Muscle of back (tissue), 11 donors: ENCODE measurements around the gene GCLC. TPM values are rescaled to one million over a fixed set of nuclear protein-coding genes. Genes with fewer than 3 reads are reported as not detected.

ENCODE experiments used
- DNase-seq, 3 donors: peaks; one replicate each; pipeline versions ENCODE4 v3.0.0 to v3.0.0-alpha.2; 2013
- polyA plus RNA-seq, 10 donors: library from polyadenylated mRNA; unstranded; fragments of 120-200 nt; gene quantifications; one replicate each; pipeline ENCODE4 v1.2.1, GENCODE V29; 2013; ENCODE audit not compliant: insufficient read length in 10 of 10

The GCLC gene
- polyA plus RNA-seq, 10 donors = 6.6 to 12.0 (median 8.5) TPM

DNA sequence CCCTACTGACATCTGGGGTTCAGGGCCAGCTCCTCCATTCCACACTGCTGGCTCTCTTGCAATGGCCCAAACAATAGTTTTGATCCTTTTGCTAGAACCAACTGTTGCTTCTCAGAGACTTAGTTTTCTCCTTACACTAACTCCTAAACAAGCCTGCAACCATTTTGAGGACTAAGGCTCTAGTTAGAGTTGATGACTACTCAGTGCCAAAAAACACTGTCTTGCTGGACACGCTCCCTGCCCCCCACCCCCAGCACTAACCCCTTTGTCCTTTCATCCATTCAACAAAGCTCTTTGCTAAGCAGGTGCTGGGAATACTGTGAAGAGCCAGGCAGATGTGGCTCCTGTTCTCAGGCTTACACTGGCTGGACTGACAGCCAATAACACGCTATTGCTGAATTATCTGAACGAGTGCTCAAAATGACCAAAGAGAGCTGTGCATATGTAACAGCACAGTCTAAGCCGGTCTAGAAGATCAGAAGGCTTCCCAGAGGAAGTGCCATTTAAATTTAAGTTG, 17.6 kb downstream of the GCLC start:
- DNase-seq = no peak

DNA sequence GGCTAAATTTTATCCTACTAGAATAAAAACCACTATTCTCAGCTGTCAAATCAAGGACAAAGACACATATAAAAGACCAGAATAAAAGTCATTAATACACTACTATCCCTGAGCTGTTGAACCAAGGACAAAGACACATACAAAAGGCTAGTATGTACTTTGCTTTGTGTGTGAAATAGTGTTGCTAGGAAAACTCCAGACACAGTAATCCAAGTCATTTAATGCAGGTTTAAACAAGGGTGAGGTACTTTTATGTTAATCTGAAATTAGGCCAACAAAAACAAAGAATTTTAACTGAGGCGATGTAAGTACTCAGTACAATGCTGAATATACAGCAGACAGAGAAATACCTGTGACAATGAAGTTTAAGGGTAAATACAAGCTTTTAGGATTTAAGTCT, 18.9 kb downstream of the GCLC start:
- DNase-seq = no peak

DNA sequence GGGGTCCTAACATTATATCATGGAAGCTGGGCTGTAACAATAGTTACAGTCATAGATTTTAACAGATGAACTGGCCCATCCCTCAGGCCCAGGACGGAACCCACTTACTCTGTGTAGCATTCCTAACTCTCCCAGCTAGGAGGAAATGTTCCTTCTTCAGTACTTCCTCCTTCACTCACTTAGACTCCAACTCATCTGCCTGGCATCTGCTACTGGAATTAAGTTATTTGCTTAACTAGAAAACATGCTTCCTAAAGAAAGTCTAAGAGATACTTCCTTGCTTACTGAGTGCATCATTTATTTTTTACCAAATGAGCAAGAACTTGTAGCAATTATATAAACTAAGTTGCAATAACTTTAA, 20.5 kb downstream of the GCLC start:
- no peak for DNase-seq

DNA sequence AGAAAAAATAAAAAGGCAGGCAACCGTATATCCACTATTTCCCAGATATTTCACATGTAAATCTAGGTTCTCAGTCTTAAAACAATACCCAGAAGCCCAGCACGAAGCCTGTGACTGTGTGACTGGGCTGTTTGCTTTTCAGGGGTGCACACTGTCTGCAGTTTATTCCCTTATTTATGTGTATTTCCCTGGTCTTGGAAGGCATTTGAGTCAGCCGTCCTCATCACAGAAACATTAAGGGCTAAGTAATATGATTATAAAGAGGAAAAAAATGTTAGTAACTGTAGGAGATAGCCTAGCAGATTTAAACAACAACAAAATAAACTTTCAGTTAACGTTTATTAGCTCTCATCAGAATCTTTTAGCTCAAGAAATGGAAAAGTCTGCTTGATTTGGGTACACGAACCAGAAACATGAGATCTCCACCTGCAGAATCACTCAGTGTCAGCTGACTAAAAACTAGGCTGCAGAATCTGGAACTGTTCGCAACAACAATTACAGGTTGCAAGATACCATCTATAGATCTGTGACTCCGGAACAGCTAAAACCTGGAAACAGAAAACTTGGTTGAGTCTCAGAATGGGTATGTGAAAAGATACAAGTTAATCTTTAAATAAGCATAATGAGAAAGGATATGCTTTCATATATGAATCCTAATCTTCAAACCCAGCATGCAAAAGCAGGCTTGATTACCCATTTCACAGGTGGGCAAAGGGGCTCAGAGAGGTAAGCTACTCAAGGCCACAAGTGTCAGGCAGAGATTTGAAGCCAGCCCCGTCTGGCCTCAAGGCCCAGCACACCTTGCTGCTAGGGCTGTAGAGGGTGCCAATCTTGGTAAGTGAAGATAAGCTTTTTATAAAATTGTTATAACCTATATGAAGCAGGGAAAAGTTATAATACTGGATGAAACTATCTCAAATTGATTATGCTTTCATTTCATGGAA, 21.1 kb downstream of the GCLC start:
- DNase-seq = no peak

DNA sequence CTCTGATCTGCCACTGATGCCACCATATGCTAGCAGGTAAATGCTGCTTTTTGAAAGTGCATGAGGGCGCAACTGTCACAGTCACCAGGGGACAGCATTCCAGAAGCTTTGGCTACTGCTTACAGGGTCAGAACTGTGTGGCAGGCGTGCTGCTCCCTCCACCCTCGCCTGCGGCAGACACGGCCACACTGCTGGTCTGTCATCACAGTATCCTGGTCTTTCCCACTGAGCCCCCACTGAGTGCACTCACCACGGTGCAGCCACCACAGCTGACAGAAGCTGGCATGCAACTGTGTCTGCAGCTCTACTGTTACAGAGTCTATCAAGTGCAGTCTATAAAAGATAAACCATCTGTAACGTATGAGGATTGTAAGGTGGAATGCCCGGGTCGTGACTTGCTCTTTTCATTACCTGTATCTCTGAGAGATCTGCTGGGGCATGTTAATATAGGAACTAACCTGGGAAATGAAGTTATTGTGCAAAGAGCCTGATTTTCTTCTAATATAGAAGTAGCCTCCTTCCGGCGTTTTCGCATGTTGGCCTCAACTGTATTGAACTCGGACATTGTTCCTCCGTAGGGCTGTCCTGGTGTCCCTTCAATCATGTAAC, 24.5 kb downstream of the GCLC start:
- no peak for DNase-seq

DNA sequence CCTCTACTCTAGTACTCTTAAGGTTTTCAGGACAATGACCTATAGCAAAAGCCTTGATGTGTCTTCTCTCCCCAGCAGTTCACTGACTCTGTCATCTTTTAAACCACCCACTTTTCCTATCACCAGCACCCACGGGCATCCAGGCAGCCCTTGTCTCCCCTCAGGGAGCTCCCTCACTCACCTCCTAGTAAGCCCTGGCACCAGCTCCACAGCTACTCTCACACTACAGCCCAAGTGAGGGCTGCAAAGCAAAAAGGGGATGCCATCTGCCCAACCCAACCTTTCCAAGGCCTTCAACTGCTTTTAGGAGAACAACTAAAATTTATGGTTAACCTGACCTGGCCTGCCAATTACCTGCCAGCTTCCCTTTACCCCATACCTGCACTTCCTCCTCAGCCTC, 26.0 kb downstream of the GCLC start:
- DNase-seq = no peak

DNA sequence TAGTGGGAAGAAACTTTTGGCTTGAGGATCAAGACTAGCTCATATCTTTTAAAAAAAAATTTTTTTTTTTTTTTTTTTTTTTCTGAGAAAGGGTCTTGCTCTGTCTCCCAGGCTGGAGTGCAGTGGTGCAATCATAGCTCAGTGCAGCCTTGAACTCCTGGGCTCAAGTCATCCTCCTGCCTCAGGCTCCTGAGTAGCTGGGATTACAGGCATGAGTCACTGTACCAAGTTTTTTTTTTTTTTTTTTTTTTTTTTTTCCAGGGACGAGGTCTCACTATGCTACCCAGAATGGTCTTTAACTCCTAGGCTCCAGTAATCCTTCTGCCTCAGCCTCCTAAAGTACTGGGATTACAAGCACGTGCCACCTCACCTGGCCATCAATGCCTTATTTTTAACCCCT, 27.9 kb downstream of the GCLC start:
- no peak for DNase-seq

DNA sequence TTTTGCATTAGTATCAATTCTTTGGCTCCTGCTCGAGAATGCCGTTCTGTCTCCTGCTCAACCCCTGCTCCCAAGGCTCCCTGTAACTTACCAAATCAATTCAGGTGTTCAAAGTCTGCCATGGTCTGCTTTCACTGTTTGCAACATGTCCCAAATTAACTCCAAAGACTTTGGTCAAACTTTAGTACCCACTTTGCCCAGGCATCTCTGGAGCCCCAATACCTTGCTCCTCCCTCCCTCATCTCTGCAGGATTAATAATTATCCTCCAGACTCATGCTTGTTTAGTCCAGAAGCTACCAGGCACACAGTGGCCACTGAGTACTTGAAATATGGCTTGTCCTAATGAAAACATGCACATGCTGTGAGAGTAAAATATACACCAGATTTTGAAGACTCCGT, 30.2 kb downstream of the GCLC start:
- DNase-seq = no peak

DNA sequence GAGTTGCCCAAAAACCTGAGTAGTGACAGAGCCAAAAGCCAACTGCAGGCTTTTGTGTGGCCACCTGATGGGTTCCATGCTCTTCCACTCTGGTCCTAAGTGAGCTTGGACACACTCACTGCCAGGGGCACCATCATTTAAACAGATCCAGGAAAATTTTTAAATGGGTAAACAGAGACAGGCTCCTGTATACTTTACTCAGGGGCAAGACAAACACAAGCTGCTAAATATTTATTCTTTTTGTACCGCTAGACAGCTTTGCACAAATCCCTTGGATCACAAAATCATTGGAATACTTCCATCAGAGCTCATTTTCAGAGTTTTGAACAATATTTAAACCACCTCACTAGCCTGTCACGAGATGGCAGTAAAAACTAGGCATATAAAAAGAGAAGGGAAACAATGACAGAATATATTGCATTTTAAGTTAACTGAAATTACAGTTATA, 31.4 kb downstream of the GCLC start:
- DNase-seq = no peak

DNA sequence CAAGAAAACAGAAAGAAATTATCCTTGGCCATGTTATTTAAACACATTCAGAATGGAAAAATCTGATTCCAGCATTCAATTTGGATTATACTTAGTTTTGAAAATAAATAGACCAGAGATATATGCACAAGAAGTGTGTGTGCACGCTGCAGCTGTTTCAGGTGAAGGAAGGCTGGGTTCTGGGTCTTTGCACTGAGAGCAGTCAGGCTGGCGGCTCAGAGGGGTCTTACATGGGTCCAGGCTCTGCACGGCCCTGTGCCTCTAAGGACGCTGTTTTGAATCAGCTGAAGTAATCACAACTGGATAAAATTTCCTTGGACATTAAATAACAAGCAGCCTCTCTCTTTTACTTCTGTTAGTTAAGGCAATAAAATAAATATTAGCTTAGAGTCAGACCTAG, 31.8 kb downstream of the GCLC start:
- no peak for DNase-seq

DNA sequence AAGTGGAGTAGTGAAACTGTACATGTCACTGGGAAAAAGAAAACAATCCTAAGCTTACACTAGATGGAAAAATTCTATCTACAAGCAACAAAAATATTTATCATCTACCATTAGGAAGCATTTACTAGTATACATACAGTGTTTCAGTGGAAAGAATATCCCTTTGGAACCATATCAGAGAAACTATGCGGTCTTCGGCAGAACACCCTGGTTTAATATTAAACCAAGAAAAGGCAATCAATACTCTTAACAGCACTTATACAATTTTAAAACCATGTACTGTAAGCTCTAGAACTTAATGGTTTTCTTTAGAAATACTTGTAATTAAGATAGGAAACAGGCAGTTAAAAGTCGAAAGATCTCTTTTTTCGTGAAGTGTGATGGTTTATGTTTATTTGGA, 32.3 kb downstream of the GCLC start:
- no peak for DNase-seq

DNA sequence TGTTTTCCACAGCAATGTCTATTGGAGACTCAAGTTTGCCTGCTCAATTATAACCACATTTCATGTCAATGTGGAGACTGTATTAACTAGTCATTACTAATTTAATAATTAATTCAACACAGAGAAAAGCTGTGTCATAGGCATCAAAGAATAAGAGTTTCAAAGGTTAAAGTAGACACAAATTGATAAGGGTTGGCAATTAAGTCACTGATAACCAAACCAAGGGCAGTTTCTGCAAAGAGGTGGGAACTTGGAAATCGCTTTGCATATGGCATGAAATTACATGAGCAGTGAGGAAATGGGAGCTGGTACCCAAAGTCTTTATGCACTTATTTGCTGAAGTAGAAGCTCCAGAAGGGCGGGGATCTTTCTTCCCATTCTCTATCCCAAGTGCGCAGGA, 34.2 kb downstream of the GCLC start:
- DNase-seq = no peak

DNA sequence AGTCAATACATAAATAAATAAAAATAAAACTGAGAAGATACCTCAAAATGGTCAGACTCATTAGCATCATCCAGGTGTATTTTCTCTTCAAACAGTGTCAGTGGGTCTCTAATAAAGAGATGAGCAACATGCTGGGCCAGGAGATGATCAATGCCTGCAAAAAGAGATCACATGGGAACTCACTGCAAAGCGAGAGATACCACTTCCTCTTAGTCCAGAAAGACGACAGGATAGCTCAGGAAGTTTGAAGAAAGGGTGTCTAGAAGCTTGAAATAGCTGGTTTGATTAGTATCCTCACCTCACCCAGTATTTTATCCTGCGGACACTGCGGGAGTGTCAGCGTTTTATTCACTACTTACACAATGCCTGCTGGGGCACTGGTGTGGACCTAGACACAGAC, 38.0 kb downstream of the GCLC start:
- no peak for DNase-seq

DNA sequence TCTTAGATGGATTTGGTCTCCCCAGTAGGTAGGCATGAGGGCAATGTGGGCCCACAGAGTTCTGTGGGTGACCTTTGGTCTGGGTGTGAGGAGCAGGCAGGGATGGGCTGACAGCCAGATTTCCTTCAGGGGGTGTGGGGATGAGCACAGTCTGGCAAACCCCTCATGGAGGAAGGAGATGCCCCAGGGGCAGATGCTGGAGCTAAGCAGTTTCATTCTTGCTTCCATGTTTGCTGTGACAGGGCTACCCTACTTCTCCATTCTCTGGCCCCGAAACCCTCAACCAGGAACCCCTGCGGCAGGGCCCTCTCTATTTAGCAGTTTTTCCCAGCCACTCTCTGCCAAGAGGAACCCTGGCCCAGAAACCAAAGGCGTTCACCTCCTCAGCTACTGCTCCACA, 40.4 kb downstream of the GCLC start:
- no peak for DNase-seq

DNA sequence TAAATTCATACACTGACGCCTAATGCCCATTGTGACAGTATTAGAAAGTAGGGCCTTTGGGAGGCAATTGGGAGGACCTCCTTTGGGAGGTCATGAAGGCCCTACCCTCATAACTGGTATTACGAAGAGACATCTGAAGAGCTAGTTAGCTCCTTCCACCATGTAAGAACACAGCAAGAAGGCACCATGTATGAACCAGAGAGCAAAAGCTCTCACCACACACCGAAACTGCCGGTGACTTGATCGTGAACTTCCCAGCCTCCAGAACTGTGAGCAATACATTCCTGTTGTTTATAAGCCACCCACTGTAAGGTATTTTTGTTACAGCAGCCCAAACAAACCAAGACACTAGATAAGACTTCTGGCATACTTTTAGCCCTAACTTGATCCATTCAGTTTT, 41.8 kb downstream of the GCLC start:
- DNase-seq = no peak

DNA sequence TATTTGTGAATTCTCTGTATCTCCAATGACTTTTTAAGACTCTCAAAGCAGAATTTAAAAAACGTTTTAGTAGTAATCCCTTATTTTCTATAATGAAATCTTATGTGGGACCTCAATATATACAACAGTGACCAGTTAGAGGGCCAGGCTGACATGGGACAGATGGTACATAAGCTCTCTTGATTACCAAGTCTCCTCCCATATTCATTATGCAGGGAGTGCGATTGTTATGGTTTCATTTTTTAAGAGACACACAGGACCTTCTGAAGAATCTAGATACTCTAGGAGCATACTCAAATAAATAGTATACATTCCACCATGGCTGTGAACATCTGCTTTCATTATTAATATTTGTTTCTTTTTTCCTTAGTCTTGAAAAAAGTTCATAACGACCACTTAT, 43.5 kb downstream of the GCLC start:
- DNase-seq = no peak

DNA sequence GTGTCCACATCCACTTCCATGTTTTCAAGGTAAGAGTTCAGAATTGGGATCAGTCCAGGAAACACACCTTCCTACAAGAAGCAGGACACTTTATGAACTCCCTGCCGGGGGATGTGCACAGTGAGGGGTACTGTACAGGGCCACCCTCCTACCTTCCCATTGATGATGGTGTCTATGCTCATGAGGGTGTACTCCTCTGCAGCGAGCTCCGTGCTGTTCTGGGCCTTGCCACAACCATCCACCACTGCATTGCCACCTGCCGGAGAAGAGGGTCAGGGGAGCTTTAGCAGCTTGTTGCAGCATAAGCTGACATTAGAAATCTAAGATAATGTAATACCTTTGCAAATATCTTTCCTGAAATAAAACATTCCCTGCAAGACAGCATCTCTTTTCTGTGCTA, 44.8 kb downstream of the GCLC start:
- DNase-seq = no peak

DNA sequence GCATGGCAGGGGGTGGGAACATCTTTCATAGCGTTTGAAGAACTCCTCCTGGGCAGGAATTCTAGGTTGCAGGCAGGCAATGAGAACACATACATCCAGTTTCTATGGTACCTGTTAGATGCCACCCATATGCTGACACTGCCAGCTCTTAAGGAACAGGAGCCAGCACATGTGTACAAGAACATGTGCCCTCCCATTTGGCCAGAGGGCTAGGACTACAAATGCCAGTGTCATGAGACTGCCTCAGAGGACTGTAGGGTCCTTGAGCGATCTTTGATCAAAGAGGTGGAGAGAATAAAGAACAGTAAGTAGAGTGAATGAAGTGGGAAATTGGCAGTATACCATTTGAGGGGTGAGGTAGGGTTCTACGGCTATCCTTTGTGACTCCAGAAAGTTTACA, 45.8 kb downstream of the GCLC start:
- DNase-seq = no peak

DNA sequence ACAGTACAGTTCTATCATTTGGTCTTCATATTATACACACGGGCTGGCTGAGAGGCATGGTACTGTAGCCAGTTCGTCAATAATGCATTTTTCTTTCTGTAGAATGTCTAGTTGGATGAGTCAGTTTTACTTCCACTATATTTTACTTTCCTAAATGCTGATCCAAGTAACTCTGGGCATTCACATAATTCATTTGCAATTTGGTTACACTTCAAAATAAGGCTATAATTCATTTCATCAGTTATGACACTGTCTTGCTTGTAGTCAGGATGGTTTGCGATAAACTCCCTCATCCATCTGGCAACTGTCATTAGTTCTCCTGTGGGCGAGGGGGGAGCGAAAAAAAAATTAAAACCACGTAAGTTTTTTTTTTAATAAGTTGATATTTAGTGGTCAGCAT, 46.3 kb downstream of the GCLC start:
- no peak for DNase-seq

DNA sequence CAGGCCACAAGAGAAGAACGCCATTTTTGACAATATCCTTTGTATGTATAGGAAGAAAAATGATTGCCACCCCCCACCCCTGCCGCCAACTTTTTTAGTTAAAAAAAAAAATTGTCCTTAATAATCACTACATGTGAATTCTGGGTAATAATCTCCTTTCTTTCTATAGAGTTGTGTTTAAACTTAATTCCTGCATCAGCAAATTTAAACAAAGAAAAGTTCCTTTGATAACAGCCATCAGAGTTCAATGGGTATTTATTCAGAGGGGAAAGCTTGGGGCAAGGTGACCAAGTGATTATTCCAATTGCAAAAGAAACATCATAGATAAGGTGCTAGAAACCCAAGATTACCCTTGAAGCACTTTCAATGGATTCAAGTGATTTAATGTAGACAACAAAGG, 47.0 kb downstream of the GCLC start:
- no peak for DNase-seq

DNA sequence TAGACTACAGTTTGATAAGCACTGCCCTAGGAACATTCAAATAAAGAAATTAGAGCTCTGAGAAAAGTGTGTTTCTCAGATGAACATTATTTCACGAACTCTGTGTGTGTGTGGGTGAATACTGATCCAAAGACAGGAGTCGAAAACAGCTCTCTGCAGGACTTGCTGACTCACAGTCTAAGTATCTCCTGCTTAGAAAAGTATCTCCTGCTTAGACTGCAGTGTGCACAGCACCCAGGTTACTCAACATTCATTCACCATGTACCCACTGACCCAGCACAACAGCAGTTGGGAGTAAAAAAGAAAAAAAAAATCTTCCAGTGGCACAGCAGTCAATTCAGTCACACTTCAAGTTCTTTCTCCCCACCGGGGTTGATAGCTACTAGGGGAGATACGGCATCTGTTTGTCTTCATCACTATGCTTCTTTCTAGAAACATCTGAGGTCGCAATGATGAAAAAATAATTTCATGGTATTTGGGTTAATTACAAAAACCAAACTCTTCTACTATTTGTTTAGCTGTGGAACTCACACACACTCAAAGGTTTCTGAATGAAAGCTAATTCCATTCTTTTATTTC, 48.0 kb downstream of the GCLC start:
- peak in 1 of 3 donors; percentile 52 for DNase-seq

DNA sequence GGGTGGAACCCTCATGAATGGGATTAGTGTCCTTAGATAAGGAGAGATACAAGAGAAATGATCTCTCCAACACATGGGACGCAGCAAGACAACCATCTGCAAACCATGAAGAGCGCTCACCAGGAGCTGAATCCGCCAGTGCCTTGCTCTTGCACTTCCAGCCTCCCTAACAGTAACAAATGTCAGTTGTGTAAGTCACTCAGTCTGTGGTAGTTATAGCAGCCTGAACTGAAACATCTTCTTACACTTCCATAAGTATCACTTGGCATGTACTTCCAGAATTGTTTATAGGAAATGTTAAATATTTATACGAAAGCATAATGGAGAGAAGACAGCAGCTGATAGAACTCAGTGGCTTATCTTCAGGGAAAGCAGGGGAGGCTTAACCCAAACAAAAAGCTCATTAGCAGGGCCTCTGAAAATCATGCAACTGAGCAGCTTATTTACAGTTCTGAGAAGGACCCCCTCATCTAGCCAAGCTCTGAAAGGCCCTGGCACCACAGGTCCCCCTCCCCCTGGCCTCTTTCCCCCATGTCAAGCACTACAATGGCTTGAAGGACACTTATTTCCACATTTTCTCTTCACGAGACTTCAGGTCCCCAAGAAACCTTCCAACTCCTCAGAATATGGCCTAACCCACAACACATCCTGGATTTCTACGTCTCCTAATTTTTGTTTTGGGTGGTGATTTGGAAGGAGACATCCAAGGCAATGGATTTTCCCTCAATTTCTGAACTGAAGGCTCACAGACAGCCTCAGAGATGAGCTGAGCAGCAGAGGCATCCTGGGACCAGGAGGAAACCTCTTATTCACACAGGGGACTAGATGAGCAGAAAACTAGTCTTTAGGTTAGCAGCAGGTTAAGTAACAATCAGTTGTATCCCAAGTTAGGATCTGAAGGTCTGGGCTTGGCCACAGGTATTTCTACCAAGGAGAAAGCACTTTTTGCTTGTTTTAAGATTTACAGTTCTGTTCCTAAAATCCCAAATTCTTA, 49.1 kb downstream of the GCLC start:
- DNase-seq = no peak
